Upper lobe of left lung (tissue), 4 donors: Measurements from ENCODE around the gene ADGRL3.

Experiments used
- POLR2A ChIP-seq, 4 donors: fragments of 450-650 bp; IDR thresholded peaks; one replicate each; pipeline ENCODE4 v1.5.1; 2016 to 2017; ENCODE audit warnings: antibody characterized with exemption in 4 of 4, mild to moderate bottlenecking in 2 of 4
- POLR2AphosphoS5 ChIP-seq, 2 donors: sonication (generic); formaldehyde crosslinking; IDR thresholded peaks; one replicate each; pipeline ENCODE4 v1.5.1; 2017; ENCODE audit warnings: antibody characterized with exemption in 2 of 2
- TF ChIP-seq, protein P1 (sequence below), 6 experiments: fragments of 450-650 bp in 4 of 6; fragments of 200-600 bp in 2 of 6; sonication (generic) in 2 of 6; IDR thresholded peaks; one replicate each; pipeline ENCODE4 v1.5.1; 2016 to 2019; ENCODE audit warnings: antibody characterized with exemption in 6 of 6

DNA sequence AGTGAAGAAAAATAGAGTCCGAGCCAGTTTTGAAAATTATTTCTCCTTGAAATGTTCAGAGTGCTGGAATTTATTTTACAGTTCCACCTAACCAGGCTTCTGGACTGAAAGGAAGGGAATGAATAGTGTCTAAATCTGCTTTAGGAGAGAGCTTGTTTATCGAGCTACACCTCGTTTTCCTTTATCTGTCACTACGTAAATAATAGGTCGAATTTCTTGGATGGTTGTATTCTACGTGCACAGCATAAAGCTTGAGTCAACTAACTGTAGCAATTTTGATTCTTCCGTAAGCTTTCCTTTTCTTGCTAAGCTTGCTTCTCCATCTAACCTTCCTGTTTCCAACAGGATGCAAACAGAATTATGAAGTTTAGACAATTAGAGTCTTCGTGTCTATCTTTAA lies 48.6 kb downstream of the ADGRL3 start:
- TF ChIP-seq, protein P1, sequence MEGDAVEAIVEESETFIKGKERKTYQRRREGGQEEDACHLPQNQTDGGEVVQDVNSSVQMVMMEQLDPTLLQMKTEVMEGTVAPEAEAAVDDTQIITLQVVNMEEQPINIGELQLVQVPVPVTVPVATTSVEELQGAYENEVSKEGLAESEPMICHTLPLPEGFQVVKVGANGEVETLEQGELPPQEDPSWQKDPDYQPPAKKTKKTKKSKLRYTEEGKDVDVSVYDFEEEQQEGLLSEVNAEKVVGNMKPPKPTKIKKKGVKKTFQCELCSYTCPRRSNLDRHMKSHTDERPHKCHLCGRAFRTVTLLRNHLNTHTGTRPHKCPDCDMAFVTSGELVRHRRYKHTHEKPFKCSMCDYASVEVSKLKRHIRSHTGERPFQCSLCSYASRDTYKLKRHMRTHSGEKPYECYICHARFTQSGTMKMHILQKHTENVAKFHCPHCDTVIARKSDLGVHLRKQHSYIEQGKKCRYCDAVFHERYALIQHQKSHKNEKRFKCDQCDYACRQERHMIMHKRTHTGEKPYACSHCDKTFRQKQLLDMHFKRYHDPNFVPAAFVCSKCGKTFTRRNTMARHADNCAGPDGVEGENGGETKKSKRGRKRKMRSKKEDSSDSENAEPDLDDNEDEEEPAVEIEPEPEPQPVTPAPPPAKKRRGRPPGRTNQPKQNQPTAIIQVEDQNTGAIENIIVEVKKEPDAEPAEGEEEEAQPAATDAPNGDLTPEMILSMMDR (IDR thresholded peaks at IDR 0.05), result no peak
- TF ChIP-seq POLR2A (IDR thresholded peaks at IDR 0.05), result no peak
- no peak for TF ChIP-seq POLR2AphosphoS5 (IDR thresholded peaks at IDR 0.05)
